Measurements from ENCODE around the gene HIPK2.

Gene HIPK2

GRCh38 chr7:139783647-139784385 is 6.0 kb upstream of the HIPK2 start:
- DNase-seq (ENCODE audit: low read depth in 2 of 2), result no peak

DNA sequence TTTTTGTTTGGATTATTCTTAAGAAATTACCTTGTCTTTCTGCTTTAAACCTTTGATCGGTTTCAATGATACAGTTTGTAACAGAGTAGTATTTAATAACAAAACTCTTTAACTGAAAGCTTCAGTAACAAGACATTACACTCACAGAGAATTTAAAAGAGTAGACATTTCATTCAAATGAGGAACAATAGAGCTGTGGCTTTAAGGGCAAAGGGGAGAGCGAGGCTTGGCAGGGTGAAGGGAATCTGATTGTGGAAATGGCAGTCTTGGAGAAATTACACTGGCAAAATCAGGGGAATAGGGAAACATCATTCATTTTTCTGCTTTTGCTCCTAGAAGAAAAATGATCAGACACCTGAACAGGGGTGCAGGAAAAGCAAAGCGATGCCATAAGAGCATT is 5.1 kb upstream of the HIPK2 start:
- no peak for DNase-seq (ENCODE audit: low read depth in 2 of 2)

- no peak for DNase-seq (ENCODE audit: low read depth in 2 of 2)
Measured at GRCh38 chr7:139777133-139777891, 486 bp downstream of the HIPK2 start.

DNA sequence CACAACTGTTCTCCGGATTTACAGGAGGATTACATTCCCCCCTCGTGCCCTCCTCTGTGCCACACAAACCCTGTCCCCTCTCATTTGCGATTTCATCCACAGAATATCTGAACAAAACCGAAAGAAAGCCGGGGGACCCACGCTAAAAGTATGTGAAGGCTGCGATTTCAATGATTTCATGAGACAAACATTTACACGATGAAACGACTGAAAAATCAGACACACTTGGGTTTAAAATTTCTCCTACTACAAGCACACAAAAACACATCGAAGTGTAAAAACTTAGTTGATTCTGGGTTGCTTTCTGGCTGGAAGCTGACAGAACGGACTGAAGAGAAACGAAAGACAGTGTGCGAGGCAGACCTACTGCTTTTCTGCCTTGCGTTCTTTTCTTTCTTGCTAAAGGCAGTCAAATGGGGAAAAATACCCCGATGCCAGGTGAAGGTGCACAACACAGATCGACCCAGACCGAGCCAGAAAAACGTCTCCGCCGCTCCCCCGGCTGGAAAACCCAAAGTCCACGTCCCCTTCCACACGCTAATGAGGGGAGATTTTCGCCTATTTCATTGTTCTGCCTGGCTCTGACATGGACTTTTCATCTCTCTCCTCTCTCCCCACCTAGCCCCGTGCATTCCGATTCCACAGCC is 1.2 kb downstream of the HIPK2 start:
- no peak for DNase-seq (ENCODE audit: low read depth in 2 of 2)

DNA sequence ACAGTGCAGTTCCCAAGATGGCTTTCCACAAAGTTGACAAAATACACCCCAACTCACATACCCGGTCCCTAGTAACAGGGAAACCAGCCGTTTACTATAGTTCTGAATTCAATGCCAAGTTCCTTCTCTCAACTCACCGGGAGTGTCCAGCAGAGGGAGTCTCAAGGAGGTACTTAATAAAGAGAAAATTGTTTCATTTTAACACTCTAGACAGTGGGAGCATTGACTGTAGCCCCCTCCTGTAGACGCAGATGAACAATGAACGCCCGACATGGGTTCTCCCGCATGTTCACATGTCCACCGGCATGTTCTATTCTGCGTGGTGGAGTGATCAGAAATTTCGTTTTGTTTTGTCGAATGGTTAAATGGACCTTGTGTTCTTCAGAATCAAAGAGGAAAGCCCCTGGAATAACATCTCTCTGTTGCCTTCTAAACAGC is 1.9 kb downstream of the HIPK2 start:
- no peak for DNase-seq (ENCODE audit: low read depth in 2 of 2)

- no peak for DNase-seq (ENCODE audit: low read depth in 2 of 2)
Measured at GRCh38 chr7:139774376-139774775, 3.4 kb downstream of the HIPK2 start.

DNA sequence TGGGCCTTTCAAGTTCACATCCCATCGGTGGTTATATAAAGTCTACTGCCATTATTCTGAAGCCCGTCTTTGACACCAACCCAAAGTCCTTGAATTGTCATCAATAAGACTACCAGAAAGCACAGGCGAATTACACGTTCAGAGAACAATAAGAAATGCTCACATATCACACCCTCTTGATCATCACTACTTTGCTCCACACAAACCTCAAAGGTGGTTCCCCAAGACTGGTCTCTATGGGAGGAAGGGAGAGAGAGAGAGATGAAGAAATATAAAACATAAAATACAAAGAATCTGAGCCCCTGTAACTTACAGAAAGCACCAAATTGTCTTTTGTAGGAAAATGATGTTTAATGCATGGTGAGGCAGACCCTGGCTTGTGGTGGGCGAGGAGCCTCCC is 4.4 kb downstream of the HIPK2 start:
- DNase-seq (ENCODE audit: low read depth in 2 of 2), result no peak

- no peak for DNase-seq (ENCODE audit: low read depth in 2 of 2)
Measured at GRCh38 chr7:139772873-139773272, 4.9 kb downstream of the HIPK2 start.

GRCh38 chr7:139772115-139772514 is 5.7 kb downstream of the HIPK2 start:
- DNase-seq (ENCODE audit: low read depth in 2 of 2), result no peak

DNA sequence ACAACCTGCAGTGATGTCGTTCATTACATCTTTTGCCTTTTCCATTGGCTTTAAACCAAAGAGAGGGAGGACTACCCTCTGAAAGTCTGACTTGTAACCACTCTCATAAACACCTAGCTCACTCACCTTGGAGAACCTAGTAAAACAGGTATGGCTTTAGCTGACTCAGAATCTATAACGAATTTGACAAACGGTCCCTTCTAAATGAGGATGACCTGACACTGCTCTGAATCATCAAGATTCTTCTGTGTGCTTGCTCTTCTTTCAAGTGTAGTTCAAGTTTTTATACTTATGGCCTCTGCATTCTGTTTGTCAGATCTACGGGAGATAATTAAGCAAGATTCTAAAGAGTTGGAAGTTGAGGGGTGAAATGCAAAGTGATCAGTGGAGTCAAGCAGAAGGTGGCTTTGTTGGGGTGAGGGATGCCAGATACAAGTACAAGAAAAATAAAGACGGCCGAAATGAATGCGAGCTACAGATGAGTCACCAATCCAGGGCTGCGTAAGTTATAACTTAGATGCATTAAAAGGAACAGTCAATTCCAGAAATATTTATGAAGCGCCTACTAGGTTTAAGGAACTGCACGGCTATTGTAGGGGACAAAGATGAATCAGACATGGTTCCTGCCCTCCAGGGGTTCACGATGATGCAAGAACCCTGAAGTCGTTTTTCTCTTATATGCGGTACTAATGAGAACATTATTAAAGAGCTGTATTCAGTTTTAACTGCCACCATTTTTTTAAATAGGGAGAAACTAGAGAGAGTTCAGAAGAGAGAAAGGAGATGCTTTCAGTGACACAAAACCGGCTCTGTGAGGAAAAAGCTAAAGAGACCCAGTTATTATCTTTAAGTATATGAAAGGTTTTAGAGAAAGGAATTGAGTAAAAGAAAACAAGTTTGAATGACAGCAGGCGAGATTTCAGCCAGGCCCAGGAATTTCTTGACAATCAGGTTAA is 6.5 kb downstream of the HIPK2 start:
- no peak for DNase-seq (ENCODE audit: low read depth in 2 of 2)

- no peak for DNase-seq (ENCODE audit: low read depth in 2 of 2)
Measured at GRCh38 chr7:139769761-139770160, 8.0 kb downstream of the HIPK2 start.

DNA sequence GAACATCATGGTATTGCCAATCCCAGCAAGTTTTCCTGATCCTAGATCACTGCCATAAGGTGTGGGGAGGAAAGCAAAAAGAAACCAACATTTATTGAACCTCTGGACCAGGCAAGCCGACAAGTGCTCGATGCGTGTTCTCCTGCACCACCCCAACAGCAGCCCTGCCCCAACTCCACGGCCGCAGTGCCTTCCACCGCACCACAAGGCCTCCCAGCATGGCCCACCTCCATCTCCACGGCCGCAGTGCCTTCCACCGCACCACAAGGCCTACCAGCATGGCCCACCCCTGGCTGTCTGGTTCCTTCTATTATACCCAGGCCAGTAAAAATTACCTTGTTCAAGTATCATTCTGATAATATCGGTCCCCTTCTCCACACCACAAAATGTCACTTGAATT is 8.7 kb downstream of the HIPK2 start:
- no peak for DNase-seq (ENCODE audit: low read depth in 2 of 2)

DNA sequence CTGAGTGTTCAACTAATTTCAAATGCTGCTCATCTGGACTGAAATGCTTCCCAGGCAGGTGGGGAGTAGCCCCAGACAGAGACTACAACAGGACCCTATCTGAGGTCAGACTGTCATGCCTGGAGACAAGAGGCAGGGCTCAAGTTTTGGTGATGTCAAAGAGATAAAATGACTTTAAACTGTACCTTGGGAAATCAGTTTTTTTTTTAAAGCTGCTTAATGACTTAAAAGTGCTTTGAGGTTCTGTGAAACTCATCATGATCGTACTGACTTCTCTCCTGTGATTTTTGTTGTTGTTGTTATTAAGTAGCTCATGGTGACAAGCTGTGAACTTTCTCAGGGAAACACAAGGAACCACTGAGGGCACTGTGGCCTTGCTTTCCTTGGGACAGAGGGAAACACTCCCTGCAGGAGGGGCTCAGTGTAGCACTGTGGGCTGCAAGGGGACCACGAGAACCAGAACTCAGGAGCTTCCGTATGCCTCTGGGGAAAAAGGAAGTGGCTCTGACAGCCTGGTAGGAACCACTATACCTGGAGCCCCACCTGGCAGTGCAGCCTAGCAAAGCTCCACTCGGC is 9.5 kb downstream of the HIPK2 start:
- no peak for DNase-seq (ENCODE audit: low read depth in 2 of 2)

DNA sequence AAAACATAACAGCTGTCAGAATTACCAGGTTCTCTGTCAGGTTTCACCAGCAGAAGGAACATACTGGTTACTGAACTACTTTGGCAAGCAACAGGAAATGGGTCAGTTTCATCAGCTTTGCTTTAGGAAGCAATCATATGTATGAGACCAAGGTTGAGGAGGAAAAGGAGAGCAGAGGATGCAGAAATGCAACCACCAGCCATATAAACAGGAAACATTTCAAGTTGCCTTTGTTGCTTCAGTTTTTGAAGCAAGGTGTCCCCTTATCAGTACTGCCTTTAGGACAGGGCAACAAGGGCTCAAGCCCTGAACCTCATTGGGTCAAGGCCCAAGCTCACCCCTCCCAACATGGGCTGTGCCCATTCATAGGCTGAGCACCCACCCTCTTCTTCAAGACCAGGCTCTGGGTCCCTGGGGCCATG is 10.2 kb downstream of the HIPK2 start:
- no peak for DNase-seq (ENCODE audit: low read depth in 2 of 2)

DNA sequence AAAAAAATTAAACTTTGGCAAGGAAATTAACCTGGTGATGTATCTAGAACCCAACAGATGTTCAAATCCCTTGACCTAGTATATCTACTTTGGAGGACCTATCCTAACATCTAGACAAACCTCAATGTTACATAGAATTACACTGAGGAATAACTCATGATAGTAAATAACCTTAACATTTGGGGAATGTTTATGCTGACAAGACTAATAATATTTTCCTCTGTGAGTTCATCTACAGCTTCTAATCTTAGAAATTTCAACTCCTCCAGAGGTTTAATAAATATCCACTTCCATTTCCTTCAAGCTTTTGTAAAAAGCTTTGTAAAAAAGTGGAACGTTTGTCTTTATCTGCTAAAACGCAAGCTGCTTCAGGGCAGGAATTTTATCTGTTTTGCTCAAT is 12.7 kb downstream of the HIPK2 start:
- DNase-seq (ENCODE audit: low read depth in 2 of 2), result no peak

- no peak for DNase-seq (ENCODE audit: low read depth in 2 of 2)
Measured at GRCh38 chr7:139763330-139763729, 14.5 kb downstream of the HIPK2 start.

- DNase-seq (ENCODE audit: low read depth in 2 of 2), result no peak
Measured at GRCh38 chr7:139762886-139763285, 14.9 kb downstream of the HIPK2 start.

DNA sequence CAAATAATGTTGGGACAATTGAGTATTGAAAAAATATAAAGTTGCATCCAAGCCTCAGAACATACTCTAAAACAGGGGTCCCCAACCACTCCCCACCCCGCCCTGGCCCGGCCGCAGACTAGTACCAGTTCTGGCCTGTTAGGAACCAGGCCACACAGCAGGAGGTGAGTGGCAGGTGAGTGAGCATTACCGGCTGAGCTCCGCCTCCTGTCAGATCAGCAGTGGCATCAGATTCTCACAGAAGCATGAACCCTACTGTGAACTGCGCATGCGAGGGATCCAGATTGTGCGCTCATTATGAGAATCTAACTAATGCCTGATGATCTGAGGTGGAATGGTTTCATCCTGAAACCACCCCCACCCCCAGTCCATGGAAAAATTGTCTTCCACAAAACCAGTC is 19.4 kb downstream of the HIPK2 start:
- DNase-seq (ENCODE audit: low read depth in 2 of 2), result no peak

GRCh38 chr7:139757968-139758367 is 19.8 kb downstream of the HIPK2 start:
- DNase-seq (ENCODE audit: low read depth in 2 of 2), result no peak

GRCh38 chr7:139753693-139754111 is 24.1 kb downstream of the HIPK2 start:
- DNase-seq (ENCODE audit: low read depth in 2 of 2), result no peak

GRCh38 chr7:139753081-139753692 is 24.6 kb downstream of the HIPK2 start:
- no peak for DNase-seq (ENCODE audit: low read depth in 2 of 2)

All from stimulated activated CD8-positive, alpha-beta memory T cell treated with anti-CD3 and anti-CD28 coated beads, Interleukin-15, amount 100 ng/mL, for 4 hours (primary cell).